ENCODE data around the gene ITGAL.

GRCh38 chr16:30523768-30524574 is 51.4 kb downstream of the ITGAL start:
- TF ChIP-seq CTCF (IDR thresholded peaks at IDR 0.05) (no peak), POLR2A (IDR thresholded peaks at IDR 0.05) (no peak)
